ENCODE results near the gene MAN2A1.

Gene MAN2A1

GRCh38 chr5:109838157-109838556, 148.4 kb downstream of the MAN2A1 start:
- H3F3A ChIP-seq (ENCODE audit: insufficient read depth, low read length) = 0 out of 2 replicates have a peak, but pooled peaks cover 6% of the 10 kb centered on the region
- no peak overlapping the region for H2AFZ ChIP-seq (ENCODE audit: low read length)
- H4K20me1 ChIP-seq (ENCODE audit: insufficient read depth, low read length) = no peaks in the 10 kb centered on the region
- H3K27ac ChIP-seq (ENCODE audit: low read depth, low read length, poor library complexity, severe bottlenecking) = no peak overlapping the region
- H3K4me1 ChIP-seq (ENCODE audit: insufficient read depth, low read length, severe bottlenecking) = no peaks in the 10 kb centered on the region
- H3K4me3 ChIP-seq (ENCODE audit: low read depth, low read length, poor library complexity, severe bottlenecking) = no peak overlapping the region
- no peaks in the 10 kb centered on the region for H3K9me2 ChIP-seq (ENCODE audit: low read depth, low read length)
- no peak overlapping the region for H3K9ac ChIP-seq (ENCODE audit: low read length)
- H3K27me3 ChIP-seq (ENCODE audit: insufficient read depth, low read length) = no peaks in the 10 kb centered on the region
- H3K9me3 ChIP-seq (ENCODE audit: low read length) = no peaks in the 10 kb centered on the region
- peaks cover 34% of the 10 kb centered on the region for H3K36me3 ChIP-seq (ENCODE audit: insufficient read depth, low read length)
- no peak overlapping the region for H3K4me2 ChIP-seq (ENCODE audit: low read length)
- H3K79me2 ChIP-seq (ENCODE audit: insufficient read depth, low read length) = no peaks in the 10 kb centered on the region
- TF ChIP-seq EZH2 (IDR thresholded peaks at IDR 0.05; ENCODE audit: borderline replicate concordance, low read length) (no peak), CTCF (IDR thresholded peaks at IDR 0.05; ENCODE audit: low read length) (no peak)

- no peaks in the 10 kb centered on the region for H3K9me2 ChIP-seq (ENCODE audit: low read depth, low read length)
- H3K36me3 ChIP-seq (ENCODE audit: insufficient read depth, low read length) = peaks cover 75% of the 10 kb centered on the region
- no peaks in the 10 kb centered on the region for H4K20me1 ChIP-seq (ENCODE audit: insufficient read depth, low read length)
- no peak overlapping the region for H2AFZ ChIP-seq (ENCODE audit: low read length)
- H3K4me3 ChIP-seq (ENCODE audit: low read depth, low read length, poor library complexity, severe bottlenecking) = no peak overlapping the region
- H3K79me2 ChIP-seq (ENCODE audit: insufficient read depth, low read length) = no peaks in the 10 kb centered on the region
- H3K4me1 ChIP-seq (ENCODE audit: insufficient read depth, low read length, severe bottlenecking) = no peaks in the 10 kb centered on the region
- H3K9me3 ChIP-seq (ENCODE audit: low read length) = no peaks in the 10 kb centered on the region
- H3K9ac ChIP-seq (ENCODE audit: low read length) = no peak overlapping the region
- TF ChIP-seq EZH2 (IDR thresholded peaks at IDR 0.05; ENCODE audit: borderline replicate concordance, low read length) = no peak
- no peak for TF ChIP-seq CTCF (IDR thresholded peaks at IDR 0.05; ENCODE audit: low read length)
- H3F3A ChIP-seq (ENCODE audit: insufficient read depth, low read length) = no peaks in the 10 kb centered on the region
- H3K4me2 ChIP-seq (ENCODE audit: low read length) = no peak overlapping the region
- H3K27ac ChIP-seq (ENCODE audit: low read depth, low read length, poor library complexity, severe bottlenecking) = no peak overlapping the region
- H3K27me3 ChIP-seq (ENCODE audit: insufficient read depth, low read length) = no peaks in the 10 kb centered on the region
Measured at GRCh38 chr5:109844148-109844547, 154.4 kb downstream of the MAN2A1 start.

GRCh38 chr5:109844695-109845094, 155.0 kb downstream of the MAN2A1 start:
- no peaks in the 10 kb centered on the region for H4K20me1 ChIP-seq (ENCODE audit: insufficient read depth, low read length)
- peaks cover 80% of the 10 kb centered on the region for H3K36me3 ChIP-seq (ENCODE audit: insufficient read depth, low read length)
- no peaks in the 10 kb centered on the region for H3F3A ChIP-seq (ENCODE audit: insufficient read depth, low read length)
- H2AFZ ChIP-seq (ENCODE audit: low read length) = no peak overlapping the region
- H3K4me3 ChIP-seq (ENCODE audit: low read depth, low read length, poor library complexity, severe bottlenecking) = no peak overlapping the region
- H3K79me2 ChIP-seq (ENCODE audit: insufficient read depth, low read length) = no peaks in the 10 kb centered on the region
- no peak overlapping the region for H3K27ac ChIP-seq (ENCODE audit: low read depth, low read length, poor library complexity, severe bottlenecking)
- TF ChIP-seq CTCF (IDR thresholded peaks at IDR 0.05; ENCODE audit: low read length) (no peak), EZH2 (IDR thresholded peaks at IDR 0.05; ENCODE audit: borderline replicate concordance, low read length) (no peak)
- no peak overlapping the region for H3K9ac ChIP-seq (ENCODE audit: low read length)
- no peak overlapping the region for H3K4me2 ChIP-seq (ENCODE audit: low read length)
- no peaks in the 10 kb centered on the region for H3K9me3 ChIP-seq (ENCODE audit: low read length)
- no peaks in the 10 kb centered on the region for H3K27me3 ChIP-seq (ENCODE audit: insufficient read depth, low read length)
- H3K9me2 ChIP-seq (ENCODE audit: low read depth, low read length) = no peaks in the 10 kb centered on the region
- no peaks in the 10 kb centered on the region for H3K4me1 ChIP-seq (ENCODE audit: insufficient read depth, low read length, severe bottlenecking)
